ENCODE data around the gene TGFBR1.
"Not testable (repeated sequence)": the region's sequence is repeated elsewhere in the genome, so short reads cannot be mapped to it uniquely, and the experiment has no call there.

The TGFBR1 gene

GRCh38 chr9:99189887-99190596 lies 85.1 kb downstream of the TGFBR1 start:
- no peak for DNase-seq (ENCODE audit: low read depth)

- DNase-seq (ENCODE audit: low read depth), result no peak
Observed at GRCh38 chr9:99190597-99191283, 85.8 kb downstream of the TGFBR1 start.

GRCh38 chr9:99192786-99193465 lies 88.0 kb downstream of the TGFBR1 start:
- no peak for DNase-seq (ENCODE audit: low read depth)

DNA sequence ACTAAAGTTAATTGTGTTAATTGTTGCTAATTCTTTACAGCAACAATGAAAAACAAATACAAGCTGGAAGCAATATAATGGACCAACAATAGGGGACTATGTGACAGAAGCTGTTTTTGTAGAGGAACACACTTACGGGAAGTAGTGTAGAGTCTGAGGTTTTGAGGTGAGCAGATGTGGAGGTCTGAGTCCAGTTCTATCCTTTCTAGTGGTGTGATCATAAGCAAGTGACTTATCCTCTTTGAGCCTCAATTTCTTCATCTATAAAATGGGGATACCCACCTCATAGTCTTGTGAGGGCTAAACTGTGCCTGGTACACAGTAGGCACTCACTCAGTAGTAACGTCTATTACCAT lies 88.5 kb downstream of the TGFBR1 start:
- no peak for DNase-seq (ENCODE audit: low read depth)

DNA sequence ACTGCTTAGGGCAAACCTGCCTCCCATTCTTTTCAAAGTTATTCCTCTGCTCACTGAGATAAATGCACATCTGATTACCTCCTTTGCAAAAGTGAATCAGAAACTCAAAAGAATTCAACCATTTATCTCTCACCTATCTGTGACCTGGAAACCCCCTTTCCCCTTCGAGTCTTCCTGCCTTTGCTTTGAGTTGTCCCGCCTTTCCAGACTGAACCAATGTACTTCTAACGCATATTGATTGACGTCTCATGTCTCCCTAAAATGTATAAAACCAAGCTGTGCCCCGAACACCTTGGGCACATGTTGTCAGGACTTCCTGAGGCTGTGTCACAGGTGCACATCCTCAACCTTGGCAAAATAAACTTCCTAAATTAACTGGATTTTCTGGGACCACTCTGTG lies 91.6 kb downstream of the TGFBR1 start:
- DNase-seq (ENCODE audit: low read depth), result not testable (repeated sequence)

- no peak for DNase-seq (ENCODE audit: low read depth)
Observed at GRCh38 chr9:99197124-99197630, 92.3 kb downstream of the TGFBR1 start.

- DNase-seq (ENCODE audit: low read depth), result no peak
Observed at GRCh38 chr9:99197987-99198386, 93.1 kb downstream of the TGFBR1 start.

DNA sequence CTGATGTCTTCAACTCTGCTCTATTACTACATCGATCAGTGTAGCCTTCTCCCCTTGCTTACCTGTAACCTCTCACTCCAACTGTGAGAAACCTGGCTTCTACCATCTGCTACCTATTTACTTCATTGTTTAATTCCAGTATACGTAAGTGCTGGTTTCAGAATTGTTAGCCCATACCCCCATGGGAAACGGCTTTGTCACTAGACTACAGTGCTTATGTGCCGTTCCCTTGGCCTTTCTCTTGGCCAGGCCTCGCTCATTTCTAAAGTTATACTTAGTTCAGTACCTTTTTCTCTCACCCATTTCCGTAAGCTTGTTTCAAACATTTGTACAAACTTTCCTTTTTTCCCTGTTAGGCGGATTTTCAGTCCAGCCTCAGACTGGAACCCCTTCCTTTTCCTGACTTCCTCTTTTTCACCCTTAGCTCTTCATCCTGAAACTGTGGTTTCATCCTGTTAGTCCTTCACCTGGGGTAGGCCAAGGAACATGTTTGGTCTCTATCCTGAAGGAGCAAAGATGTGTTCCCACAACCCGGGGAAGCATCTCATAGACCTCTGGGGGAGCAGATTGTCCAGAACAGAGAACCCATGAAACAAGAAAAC lies 95.1 kb downstream of the TGFBR1 start:
- DNase-seq (ENCODE audit: low read depth), result no peak

GRCh38 chr9:99201603-99202002 lies 96.7 kb downstream of the TGFBR1 start:
- no peak for DNase-seq (ENCODE audit: low read depth)

Data from stimulated activated CD8-positive, alpha-beta memory T cell treated with anti-CD3 and anti-CD28 coated beads, Interleukin-12 subunit alpha, Interleukin-12 subunit beta, amount 100 ng/mL, for 4 hours (primary cell).